DMS79 (cell line): ENCODE measurements around the gene ZMIZ1.
"Not testable (repeated sequence)": the region's sequence is repeated elsewhere in the genome, so short reads cannot be mapped to it uniquely, and the experiment has no call there.

ENCODE experiments used
- DNase-seq: peaks from one replicate; lab custom pipeline; 2025; lab: John Stamatoyannopoulos, UW

Gene ZMIZ1

DNA sequence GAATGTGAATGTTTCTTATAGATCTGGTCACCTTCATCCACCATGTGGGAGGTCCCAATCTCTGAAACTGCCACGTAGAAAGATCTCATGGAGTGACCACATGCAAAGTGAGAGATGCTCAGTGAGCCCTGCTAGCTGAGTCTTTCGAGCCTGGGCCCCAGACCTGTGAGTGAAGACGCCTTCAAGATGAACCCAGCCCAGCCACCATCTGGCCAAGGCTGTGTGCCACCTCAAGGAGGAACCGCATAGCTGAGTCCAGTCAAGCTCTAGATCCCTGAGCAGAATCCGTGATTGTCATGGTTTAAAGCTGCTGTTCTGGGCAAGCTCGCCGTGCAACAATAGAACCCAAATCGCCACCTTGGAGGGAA lies 258.3 kb downstream of the ZMIZ1 start:
- DNase-seq: no peak

- DNase-seq: no peak
These were observed 259.5 kb downstream of the ZMIZ1 start for GRCh38 chr10:79328147-79328701.

GRCh38 chr10:79328737-79329504 lies 260.2 kb downstream of the ZMIZ1 start:
- no peak for DNase-seq

- DNase-seq: no peak
These were observed 260.8 kb downstream of the ZMIZ1 start for GRCh38 chr10:79329529-79329928.

DNA sequence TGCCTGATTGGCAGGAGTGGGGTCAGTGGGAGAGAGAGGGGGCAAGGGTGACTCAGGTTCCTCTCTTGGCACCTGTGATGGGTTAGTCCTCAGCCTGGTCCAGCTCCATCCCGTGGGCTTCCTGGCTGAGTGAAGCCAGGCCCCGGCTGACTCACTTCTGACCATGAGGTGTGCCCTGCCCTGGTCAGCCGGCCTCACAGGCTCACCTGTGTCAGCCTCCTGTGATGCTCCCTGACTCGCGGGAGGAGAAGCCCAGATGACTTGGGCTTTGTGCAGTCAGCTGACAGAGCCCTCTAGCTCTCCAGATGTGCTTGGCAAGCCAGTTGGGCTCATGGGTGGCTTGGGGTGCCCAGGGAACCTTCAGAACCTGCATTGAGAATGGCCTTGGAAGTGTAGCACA lies 262.5 kb downstream of the ZMIZ1 start:
- DNase-seq: no peak

DNA sequence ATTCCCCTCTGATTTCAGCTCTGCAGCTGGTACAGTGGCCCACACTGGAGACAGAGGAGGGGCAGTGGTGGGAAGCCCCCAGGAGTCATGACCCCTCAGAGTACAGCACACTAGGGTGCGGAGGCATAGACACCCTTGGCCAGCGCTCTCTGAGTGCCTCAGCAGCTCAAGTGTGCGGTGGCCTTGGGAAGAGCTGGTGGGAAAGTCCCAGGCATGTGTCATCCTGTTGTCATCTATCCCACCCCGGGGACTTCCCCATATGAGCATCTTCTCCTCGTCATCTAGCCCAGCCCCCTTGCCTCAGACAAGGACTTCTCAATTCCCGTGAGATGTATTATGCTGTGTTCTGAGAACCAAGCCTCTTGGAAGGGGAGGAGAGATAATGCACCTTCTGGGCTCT lies 262.9 kb downstream of the ZMIZ1 start:
- DNase-seq: no peak

DNA sequence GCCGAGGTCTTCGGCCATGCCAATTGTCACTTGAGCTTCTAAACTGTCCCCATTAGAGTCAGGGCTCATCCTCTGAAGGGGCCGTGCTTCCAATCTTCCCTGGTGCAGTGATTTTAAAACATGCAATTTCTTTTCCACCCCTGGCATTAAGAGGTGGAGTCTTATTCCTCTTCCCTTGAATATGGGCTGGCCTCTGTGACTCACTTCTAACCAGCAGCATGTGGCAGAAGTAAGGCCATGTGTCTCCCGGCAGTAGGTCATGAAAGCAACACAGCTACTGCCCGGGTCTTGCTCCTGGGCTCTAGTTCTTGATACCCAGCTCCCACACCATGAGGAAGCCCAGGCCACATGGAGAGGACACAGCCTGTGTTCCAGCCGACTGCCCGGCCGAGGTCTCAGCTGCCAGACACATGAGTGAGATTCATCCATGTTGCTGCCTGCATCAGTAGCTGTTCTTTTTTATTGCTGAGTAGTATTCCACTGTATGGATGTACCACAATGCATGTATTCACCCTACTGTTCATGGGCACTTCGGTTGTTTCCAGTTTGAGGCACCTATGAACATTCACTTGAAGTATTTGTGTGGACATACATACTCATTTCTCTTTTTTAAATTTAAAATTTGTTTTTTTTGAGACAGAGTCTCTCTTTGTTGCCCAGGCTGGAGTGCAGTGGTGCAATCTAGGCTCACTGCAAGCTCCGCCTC lies 264.0 kb downstream of the ZMIZ1 start:
- DNase-seq: not testable (repeated sequence)

DNA sequence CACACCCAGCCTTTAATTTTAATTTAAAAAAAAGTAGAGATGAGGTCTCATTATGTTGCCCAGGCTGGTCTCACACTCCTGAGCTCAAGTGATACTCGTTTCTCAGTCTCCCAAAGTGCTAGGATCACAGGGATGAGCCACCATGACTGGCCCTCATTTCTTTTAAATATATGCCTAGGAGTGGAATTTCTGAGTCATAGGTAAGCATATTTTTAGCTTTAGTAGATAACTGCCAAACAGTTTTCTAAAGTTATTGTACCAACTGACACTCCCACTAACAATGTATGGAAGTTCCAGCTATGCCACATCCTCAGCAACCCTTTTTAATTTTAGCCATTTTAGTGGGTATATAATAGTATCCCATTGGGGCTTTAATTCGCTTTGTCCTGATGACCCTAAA lies 264.7 kb downstream of the ZMIZ1 start:
- no peak for DNase-seq

DNA sequence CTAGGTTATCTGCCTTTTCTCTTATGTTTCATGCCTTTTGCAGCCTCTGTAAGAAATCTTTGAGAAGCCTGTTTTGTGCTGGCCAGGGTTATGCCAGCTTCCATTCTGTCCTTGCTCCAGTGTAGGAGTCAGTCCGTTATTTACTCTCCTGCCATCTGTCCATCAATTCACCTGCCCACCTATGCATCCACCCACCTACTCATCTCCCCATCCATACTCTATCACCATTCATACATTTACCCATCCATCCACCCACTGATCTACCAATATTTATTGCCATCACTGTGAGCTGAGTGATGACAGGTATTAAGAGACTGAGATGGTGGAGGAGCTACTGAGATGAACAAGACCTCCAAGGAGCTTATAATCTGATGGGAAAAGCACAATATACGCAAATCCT lies 265.8 kb downstream of the ZMIZ1 start:
- no peak for DNase-seq

DNA sequence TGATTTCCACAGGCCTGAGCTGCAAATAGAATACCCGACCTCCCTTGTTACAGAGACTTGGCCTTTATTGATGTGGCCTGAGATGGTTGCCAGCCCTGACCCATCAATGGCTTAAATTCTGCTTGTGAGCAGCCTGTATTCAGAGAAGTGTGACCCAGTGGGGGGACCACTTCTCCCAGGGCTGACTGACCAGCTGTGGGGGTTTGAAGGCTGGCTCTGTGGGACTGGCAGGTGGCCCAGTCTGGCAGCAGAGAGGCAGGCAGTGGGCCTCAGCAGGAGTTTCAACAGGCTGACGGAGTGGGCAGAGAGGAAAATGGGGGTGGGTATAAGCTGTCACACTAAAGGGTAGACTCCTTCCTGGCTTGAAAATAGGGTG lies 266.3 kb downstream of the ZMIZ1 start:
- DNase-seq: no peak

DNA sequence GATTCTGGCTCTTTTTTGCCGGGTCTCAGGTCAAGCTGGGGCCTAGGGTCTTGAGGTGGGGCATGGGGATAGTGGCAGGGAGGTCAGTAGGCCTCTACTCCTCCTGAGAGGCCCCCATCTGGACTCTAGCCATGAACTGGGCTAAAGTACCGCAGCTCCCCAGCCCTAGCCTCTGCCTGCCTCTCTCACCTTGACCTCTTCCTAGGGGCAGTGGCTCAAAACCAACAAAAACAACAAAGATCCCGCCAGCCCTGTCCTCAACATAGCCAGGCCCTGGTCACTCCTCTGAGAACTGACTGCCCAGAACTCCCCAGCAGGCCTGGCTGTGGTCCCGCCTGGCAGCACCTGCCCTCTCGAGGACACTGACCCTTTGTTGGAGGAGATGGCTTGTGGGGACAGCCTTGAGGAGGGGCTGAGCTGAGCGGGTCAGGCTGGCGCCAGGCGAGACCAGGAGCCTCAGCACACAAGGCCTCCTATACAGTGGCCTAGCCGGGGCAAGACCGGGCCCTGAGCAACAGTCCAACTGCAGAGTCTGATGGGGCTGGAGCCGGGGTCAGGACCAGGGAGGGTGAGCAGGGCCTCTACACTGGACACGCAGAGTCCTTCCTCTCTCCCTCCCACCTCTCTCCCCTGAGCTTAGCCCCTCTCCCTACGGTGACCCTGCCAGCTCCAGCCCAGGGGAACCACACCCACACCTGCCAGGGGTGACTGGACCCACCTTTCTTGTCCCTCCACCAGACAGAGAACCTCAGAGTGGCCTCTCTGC lies 266.9 kb downstream of the ZMIZ1 start:
- DNase-seq: no peak

DNA sequence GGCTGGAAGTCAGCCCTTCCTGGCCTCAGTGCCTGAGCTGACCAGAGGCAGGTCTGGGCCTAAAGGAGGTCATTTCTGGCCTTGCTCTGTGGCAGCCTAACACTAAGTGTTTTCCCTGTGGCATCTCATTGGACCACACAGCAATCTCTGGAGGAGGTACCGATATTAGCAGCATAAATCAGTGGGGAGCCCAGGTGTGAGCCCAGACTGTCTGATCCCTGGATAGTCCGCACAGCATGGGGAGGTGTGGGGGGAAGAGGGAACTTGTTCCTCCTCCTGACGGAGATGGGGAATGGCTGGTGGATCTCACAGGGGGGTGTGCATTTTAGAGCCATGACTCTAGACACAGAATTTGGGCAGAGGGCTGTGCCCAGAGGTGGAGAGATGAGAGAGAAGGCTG lies 267.5 kb downstream of the ZMIZ1 start:
- no peak for DNase-seq

DNA sequence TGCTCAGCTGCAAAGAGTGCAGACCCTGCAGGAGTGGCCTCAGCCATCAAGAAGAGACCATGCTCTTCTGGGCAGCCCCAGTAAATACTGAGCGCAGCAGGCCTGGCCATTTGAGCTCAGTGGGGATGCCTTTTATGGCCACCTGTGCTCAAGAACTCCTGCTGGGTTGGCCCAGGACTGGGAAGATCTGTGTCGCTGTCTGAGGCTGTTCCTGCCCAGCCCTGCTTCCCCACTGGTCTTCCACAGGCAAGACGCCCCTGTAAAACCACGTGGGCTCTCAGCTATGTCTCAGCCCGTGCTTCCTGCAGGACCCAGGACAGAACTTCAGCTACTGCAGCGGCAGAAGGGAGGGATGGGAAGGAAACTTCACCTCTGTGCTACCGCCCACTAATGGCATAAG lies 268.0 kb downstream of the ZMIZ1 start:
- DNase-seq: no peak

- not testable (repeated sequence) for DNase-seq
These were observed 269.2 kb downstream of the ZMIZ1 start for GRCh38 chr10:79337783-79338469.

DNA sequence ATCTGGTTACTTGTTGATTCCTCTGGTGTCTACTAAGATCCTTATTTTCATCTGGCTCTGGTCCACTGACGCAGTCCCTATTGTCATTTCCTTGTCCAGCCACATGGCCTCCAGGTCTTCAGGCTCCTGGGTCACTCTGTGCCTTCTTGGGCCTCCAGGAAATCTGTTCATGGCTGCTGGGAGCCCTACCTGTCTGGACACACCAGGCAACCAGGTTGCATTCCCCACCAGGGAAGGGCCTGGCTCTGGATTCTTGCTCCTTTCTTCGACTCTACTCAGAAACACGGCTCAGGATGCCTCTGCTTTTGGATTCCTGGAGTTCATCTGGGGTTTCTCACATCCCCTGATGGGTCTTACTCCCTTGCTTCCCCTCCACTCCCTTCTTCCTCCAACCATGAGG lies 270.5 kb downstream of the ZMIZ1 start:
- DNase-seq: no peak

DNA sequence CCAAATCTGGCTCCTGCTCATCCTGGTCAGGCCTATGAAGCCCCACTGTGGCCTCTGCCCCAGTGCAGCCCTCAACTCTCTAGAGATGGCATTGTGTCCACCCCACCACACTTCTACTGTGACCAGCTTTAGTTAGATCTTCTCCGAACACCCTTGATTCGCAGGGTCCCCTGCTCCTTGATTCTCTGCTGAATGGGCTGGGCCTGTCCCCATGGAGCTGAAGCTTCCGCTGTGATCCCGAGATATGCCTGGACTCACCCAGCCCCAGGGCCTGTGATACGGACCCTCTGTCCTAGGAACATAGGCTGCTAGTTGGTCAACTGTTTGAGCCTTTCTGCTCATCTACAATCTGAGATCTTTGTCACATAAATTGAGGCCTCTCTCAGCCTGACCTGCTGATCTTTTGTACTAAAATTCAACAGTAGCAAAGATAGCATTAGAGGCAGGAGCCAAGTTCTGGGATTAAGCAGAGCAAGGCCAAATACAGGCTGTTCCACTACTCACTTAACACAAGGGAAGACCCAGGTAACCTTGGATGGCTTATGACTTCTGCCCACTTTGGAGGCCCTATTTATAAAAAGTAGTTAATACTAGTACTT lies 272.0 kb downstream of the ZMIZ1 start:
- no peak for DNase-seq

- no peak for DNase-seq
These were observed 273.6 kb downstream of the ZMIZ1 start for GRCh38 chr10:79342295-79342761.

GRCh38 chr10:79342811-79343561 lies 274.2 kb downstream of the ZMIZ1 start:
- no peak for DNase-seq

- peak; percentile 23 for DNase-seq
These were observed 275.9 kb downstream of the ZMIZ1 start for GRCh38 chr10:79344502-79345195.
